Measurements from ENCODE around the gene ZBED4. TPM values are rescaled to one million over a fixed set of nuclear protein-coding genes. Genes with fewer than 3 reads are reported as not detected.

ZBED4 gene
- total and polyA plus RNA-seq, 2 experiments from 2014 or later: 11.1 to 18.4 TPM

DNA sequence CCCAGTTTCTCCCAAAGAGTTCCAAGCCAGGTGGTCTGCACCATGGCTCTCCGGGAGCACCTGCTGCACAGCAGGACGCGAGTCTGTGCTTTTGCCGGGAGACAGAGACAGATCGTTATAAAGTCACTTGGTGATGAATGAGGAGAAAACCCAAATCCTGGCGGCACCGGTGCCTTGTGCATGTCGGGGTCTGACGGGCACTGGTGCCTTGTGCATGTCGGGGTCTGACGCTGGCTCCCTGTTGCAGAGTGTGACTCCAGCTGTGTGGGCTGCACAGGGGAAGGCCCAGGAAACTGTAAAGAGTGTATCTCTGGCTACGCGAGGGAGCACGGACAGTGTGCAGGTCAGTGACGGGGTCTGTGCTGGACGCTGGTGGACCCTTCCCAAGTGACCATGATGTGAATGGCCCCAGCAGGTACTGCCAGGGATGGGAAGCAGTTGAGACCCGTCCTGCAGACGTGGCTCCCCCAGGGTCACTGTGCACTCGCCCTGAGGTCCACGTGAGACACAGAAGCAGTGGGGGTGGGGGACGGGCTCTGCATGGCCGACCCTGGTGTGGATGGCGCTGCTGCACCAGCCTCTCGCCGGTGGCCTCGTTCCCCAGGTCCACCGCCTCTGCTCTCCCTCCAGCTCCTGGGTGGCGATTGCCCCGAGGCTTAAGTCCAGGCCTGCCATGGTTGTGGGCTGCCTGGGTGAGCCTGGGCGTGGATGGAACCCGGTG is 70.6 kb downstream of the ZBED4 start:
- TF ChIP-seq, protein P1, sequence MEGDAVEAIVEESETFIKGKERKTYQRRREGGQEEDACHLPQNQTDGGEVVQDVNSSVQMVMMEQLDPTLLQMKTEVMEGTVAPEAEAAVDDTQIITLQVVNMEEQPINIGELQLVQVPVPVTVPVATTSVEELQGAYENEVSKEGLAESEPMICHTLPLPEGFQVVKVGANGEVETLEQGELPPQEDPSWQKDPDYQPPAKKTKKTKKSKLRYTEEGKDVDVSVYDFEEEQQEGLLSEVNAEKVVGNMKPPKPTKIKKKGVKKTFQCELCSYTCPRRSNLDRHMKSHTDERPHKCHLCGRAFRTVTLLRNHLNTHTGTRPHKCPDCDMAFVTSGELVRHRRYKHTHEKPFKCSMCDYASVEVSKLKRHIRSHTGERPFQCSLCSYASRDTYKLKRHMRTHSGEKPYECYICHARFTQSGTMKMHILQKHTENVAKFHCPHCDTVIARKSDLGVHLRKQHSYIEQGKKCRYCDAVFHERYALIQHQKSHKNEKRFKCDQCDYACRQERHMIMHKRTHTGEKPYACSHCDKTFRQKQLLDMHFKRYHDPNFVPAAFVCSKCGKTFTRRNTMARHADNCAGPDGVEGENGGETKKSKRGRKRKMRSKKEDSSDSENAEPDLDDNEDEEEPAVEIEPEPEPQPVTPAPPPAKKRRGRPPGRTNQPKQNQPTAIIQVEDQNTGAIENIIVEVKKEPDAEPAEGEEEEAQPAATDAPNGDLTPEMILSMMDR (IDR thresholded peaks at IDR 0.05; ENCODE audit: low read depth, low read length): no peak
- no peaks in the 10 kb centered on the region for H3K36me3 ChIP-seq
- H3K4me1 ChIP-seq (ENCODE audit: low read depth): peaks cover 3% of the 10 kb centered on the region
- no peaks in the 10 kb centered on the region for H3K9me3 ChIP-seq (ENCODE audit: low read depth)
- no peak overlapping the region for H3K4me3 ChIP-seq
- no peak overlapping the region for H3K27ac ChIP-seq
- DNase-seq (ENCODE audit: low read depth in 1 of 2, low spot score in 1 of 2): no peak
- H3K27me3 ChIP-seq: peaks cover 6% of the 10 kb centered on the region

DNA sequence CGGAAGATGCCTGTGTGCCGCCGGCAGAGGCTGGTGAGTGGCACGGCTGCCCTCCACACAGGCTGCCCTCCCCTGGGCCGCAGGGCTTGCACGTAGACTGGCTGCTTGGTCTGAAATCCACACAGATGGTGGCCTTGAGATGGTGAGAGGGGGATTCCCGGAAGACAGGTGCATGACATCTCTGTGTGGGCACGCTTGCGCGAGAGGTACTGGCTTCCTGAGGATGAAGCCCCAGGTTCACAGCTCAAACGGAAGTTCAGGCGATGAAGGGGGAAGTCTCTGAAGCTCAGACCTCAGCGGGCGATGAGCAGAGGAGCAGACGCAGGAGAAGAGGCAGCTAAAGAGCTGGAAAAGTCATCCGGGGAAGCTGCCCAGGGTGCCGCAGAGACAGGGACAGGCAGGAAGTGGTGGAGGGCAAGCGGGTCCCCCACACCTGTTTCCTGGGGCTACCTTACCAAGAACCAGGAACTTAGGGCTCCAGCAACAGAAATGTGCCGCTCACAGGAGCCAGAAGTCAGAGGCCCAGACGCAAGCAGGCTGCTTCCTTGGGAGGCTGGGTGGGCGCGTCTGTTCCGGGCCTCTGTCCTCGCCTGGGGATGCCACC is 72.0 kb downstream of the ZBED4 start:
- DNase-seq (ENCODE audit: low read depth in 1 of 2, low spot score in 1 of 2): no peak
- H3K27ac ChIP-seq: no peak overlapping the region
- H3K4me1 ChIP-seq (ENCODE audit: low read depth): no peaks in the 10 kb centered on the region
- no peak overlapping the region for H3K4me3 ChIP-seq
- H3K9me3 ChIP-seq (ENCODE audit: low read depth): no peaks in the 10 kb centered on the region
- TF ChIP-seq, protein P1 (IDR thresholded peaks at IDR 0.05; ENCODE audit: low read depth, low read length): no peak
- H3K27me3 ChIP-seq: peaks cover 17% of the 10 kb centered on the region
- H3K36me3 ChIP-seq: no peaks in the 10 kb centered on the region

DNA sequence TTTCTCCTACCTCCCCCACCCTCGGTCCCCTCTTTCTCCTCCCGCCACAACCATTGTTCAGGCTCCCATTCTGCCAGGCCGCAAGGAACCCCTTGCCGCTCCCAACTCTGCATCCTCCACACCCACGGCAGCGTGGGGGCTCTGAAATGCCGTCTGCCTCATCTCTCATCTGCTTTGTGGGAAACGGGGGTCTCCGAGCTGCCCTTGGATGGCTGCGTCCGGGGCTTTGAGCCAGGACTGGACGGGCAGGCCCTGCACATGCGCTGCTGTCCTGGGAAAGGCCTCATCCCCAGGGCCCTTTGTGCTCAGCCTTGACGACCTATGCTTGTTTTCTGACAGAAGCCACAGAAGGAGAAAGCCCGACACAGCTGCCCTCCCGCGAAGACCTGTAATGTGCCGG is 73.3 kb downstream of the ZBED4 start:
- DNase-seq (ENCODE audit: low read depth in 1 of 2, low spot score in 1 of 2): no peak
- no peaks in the 10 kb centered on the region for H3K9me3 ChIP-seq (ENCODE audit: low read depth)
- H3K27ac ChIP-seq: no peak overlapping the region
- TF ChIP-seq, protein P1 (IDR thresholded peaks at IDR 0.05; ENCODE audit: low read depth, low read length): no peak
- no peak overlapping the region for H3K4me3 ChIP-seq
- no peaks in the 10 kb centered on the region for H3K4me1 ChIP-seq (ENCODE audit: low read depth)
- peaks cover 17% of the 10 kb centered on the region for H3K27me3 ChIP-seq
- no peaks in the 10 kb centered on the region for H3K36me3 ChIP-seq

DNA sequence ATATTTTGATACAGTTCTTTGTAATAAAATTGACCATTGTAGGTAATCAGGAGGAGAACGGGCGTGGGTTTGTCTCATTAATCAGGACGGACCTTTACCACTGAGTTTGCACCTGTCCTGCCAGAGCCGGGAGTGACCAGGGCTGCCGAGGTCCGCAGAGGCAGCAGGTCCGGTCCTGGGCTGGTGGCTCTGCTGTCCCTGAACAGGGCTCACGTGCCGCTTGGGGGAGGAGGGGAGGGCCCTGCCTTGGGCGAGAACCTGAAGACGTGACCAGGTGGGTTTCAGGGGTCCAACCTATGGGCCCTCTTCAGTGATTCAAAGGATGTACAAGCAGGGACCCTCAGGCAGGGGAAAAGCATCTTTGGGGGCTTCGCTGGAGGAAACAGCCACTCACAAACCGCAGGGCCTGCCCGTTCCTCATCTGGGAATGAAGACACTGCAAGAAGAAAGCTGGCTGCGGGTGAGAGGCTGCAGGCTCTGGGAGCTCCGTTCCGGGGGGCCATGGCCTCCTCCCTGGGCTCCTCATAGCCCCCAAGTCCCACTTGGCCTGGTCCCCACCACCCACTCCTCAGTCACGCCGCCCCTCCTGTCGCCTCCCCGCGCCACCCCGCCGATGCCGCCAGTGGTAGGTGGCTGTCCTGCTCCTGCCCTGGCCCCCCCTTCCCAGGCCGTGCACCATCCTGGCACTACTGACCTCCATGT is 74.0 kb downstream of the ZBED4 start:
- Histone ChIP-seq H3K4me1 (ENCODE audit: low read depth) (no peaks in the 10 kb centered on the region), H3K4me3 (no peak overlapping the region), H3K27ac (no peak overlapping the region), H3K27me3 (peaks cover 17% of the 10 kb centered on the region), H3K9me3 (ENCODE audit: low read depth) (no peaks in the 10 kb centered on the region), H3K36me3 (no peaks in the 10 kb centered on the region)
- DNase-seq (ENCODE audit: low read depth in 1 of 2, low spot score in 1 of 2): no peak
- TF ChIP-seq, protein P1 (IDR thresholded peaks at IDR 0.05; ENCODE audit: low read depth, low read length): no peak

DNA sequence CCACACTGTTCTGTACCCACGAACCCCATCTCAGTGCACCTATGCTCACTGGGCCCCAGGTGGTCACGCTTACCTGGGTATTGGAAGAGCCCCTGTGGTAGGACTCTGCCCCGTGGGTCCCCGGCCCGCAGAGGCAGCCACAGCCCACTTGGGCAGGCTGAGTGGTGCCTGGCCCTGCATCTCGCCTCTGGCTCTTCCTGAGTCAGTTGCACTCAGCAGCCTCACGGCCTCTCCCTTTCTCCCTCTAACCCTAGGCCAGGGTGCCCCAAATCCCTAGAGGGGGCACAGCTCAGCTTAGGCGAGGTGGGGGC is 74.5 kb downstream of the ZBED4 start:
- TF ChIP-seq, protein P1 (IDR thresholded peaks at IDR 0.05; ENCODE audit: low read depth, low read length): no peak
- Histone ChIP-seq H3K9me3 (ENCODE audit: low read depth) (no peaks in the 10 kb centered on the region), H3K27me3 (peaks cover 17% of the 10 kb centered on the region), H3K27ac (no peak overlapping the region), H3K4me3 (no peak overlapping the region), H3K4me1 (ENCODE audit: low read depth) (peaks cover under 1% of the 10 kb centered on the region), H3K36me3 (no peaks in the 10 kb centered on the region)
- DNase-seq (ENCODE audit: low read depth in 1 of 2, low spot score in 1 of 2): no peak

Data from cardiac muscle cell (in vitro differentiated cells and primary cell).